GM18951 (cell line): ENCODE data around the gene STXBP5L.
"Not testable (repeated sequence)": the region's sequence is repeated elsewhere in the genome, so short reads cannot be mapped to it uniquely, and the experiment has no call there.

Experiments used
- POLR2A ChIP-seq: IDR thresholded peaks from 4 replicates; pipeline ENCODE4 v1.6.1; 2011; ENCODE audit warnings: mild to moderate bottlenecking; ENCODE audit not compliant: insufficient read length, insufficient read depth; ENCODE audit errors: extremely low read depth
- in situ Hi-C: fragments of 300-500 bp; cut with MboI; formaldehyde crosslinking; loops from one replicate; pipeline ENCODE4 v1.12.0; 2022; ENCODE audit warnings: low sequenced_read_pairs, mixed read lengths, inconsistent platforms; ENCODE audit not compliant: unreplicated experiment

STXBP5L gene

DNA sequence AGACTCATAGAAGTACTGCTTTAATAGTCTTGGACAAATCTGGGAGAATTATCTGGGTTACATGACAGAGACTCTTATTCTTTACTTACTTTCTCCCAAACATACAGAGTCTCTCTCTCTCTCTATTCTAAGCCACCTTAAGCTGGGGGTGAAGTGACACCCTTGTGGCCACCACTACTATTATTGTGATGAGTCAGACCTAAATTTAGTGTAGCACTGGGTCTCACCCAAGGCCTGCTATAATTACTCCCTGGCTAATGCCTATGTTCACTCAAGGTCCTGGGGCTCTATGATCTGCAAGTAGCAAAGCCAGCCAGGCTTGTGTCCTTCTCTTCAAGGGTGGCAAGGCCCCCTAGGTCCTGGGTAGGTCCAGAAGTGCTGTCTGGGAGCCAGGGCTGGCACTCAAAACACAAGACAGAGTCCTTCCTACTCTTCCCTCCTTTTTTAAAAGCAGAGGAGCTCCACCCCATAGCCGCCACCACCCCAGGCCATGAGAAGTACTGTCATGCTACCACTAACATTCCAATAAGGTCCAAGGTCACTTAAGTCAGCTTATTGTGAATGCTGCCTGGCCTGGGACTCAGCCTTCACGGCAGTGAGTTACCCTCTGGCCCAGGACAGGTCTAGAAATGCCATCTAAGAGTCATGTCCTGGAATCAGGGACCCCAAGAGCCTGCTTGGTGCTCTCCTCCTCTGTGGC lies 454.2 kb downstream of the STXBP5L start:
- in situ Hi-C loops, result no loop called here
- no peak for TF ChIP-seq POLR2A

DNA sequence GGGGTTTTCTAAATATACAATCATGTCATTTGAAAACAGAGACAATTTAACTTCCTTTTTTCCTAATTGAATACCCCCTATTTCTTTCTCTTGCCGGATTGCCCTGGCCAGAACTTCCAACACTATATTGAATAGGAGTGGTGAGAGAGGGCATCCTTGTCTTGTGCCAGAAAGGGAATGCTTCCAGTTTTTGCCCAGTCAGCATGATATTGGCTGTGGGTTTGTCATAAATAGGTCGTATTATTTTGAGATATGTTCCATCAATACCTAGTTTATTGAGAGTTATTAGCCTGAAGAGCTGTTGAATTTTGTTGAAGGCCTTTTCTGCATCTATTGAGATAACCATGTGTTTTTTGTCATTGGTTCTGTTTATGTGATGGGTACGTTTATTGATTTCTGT lies 480.3 kb downstream of the STXBP5L start:
- in situ Hi-C loops, result not testable (repeated sequence)

DNA sequence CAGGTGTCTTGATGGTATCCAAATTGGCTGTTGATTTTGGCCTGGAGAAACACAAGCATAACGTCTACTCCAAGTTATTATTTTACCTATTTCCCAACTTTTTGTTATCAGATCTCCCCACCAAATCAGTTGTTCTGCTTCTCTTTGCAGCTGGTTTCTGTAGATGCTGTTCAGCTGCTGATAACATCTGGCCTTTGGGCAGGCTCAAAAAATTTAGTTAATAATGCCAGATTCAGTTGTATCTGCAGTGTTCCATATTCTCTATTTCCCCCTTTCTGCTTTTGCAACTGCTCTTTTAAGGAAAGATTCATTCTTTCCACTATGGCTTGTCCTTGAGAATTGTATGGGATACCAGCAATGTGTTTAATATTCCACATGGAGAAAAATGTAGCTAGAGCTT lies 488.0 kb downstream of the STXBP5L start:
- in situ Hi-C loops, result not testable (repeated sequence)

DNA sequence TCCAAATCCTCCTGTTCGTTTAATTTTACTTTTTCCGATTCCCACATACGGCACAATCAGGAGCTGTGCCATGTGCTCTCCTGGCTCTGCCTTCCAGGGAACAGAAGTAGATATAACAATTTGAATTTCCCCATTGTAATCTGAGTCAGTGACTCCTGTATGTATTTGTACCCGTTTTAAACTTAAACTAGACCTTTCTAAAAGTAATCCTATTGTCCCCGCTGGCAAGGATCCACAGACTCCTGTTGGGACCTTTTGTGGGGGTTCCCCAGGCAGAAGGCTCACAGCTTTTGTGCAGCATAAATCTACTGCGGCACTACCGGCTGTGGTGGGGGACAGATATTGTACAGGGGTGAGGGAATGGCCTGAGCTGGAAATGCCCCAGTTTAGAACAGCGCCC lies 490.0 kb downstream of the STXBP5L start:
- in situ Hi-C loops, result not testable (repeated sequence)

- no peak for TF ChIP-seq POLR2A
- in situ Hi-C loops, result no loop called here
Observed at GRCh38 chr3:121399820-121400219, 491.8 kb downstream of the STXBP5L start.

DNA sequence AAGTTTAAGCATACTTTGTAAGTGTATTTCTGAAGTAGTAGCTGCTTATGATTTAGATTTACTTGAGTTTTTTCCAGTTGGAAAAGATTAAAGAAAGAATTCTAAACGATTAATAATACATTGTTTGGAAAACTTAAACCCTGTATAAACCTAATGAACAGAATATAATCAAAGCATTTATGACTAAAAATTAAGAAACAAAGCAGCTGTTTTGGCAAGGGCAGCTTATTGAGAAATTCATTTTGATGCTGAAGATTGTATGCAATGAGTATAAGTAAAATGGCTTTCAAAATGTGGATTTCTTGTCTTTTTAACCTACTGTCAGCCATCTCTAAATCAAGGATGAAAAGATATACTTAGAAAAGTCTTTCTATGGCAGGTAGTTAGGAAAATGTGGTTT lies 497.6 kb downstream of the STXBP5L start:
- in situ Hi-C loops, result no loop called here
- no peak for TF ChIP-seq POLR2A

DNA sequence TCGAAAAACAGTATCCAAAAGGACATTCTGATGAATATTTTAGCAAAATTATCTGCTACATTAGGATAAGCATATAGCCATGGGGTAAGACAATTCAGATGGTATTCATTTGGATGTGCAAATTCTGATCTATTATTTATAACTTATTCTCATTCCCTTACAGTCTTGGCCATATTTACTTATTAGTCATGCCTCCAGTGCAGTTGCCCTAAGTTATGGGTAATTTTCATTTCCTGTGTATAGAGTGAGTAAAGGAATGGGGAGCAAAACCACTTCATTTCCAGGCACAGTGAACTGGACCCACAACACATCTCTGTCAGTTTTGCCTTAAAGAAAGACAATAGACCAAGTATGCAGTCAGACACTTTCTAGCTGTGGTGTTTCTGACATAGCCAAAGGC lies 503.5 kb downstream of the STXBP5L start:
- TF ChIP-seq POLR2A, result no peak
- in situ Hi-C loops, result no loop called here

DNA sequence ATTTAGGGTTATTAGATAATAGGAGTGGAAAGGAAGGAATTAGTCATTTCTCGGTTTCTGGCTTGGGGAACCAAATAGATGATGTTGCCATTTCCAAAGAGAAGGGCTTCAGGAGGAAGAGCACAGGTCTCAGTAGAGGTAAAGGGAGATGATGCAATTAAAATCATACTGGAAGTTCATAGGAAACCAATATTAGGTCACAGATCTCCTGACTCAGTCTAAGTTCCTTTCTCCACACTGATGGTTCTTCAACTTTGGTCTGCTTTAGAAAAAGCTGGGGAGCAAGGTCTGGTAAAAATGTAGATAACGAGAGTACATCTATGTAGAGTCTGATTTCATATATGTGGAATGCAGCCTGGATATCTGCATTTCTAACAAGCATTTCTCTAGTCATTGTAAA lies 506.9 kb downstream of the STXBP5L start:
- no peak for TF ChIP-seq POLR2A
- in situ Hi-C loops, result no loop called here

DNA sequence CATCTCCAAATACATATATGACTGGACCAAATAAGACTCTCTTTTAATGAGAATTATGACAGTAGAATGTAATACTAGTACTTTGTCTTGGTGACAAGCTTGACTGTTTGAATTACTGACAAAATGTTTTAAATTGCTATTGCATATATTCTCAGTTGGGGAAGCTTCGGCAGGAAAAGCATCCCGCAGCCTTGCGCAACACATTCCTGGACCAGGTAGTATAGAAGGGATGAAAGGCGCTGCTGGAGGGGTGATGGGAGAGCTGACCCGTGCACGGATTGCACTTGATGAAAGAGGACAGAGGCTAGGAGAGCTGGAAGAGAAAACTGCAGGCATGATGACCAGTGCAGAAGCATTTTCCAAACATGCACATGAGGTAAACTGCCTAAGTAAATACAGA lies 510.2 kb downstream of the STXBP5L start:
- in situ Hi-C loops, result no loop called here
- no peak for TF ChIP-seq POLR2A

- in situ Hi-C loops, result no loop called here
- TF ChIP-seq POLR2A, result no peak
Observed at GRCh38 chr3:121424549-121424948, 516.5 kb downstream of the STXBP5L start.

GRCh38 chr3:121430664-121431215 lies 522.7 kb downstream of the STXBP5L start:
- in situ Hi-C loops, result no loop called here

DNA sequence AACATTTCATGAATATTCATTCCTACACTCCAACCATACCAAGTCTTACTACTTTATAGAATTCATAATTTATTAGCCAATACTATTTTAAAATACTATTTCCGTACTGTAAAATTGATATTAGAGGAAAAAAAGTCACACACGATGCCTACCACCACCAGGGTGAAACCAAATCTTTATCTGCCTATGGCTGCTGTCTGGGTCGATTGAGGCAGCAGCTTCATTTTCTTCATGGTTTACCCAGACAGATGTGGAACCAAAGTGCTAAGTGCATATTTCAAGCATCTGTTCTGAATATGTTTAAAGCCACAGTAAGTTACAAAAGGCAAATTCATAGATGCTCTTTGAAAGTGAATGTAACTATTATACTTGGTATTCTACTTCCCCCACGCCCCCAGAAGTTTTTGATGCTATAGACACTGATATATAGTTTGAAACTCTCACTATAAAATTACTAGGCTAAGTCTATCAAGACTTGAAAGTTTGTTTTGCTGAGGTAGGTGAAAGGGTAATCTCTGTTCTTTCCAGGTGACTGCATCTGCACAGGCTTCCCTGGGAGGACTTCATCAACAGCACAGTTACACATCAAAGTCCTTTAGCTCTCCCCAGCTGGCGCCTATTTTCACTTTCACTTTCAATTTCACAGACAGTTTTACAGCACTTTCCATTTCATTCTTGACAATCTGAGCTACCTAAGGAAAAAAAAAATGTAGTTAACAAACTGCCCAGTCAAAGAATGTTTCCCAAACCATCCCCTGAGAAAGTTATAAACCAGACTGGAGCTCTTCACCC lies 523.9 kb downstream of the STXBP5L start:
- in situ Hi-C loops, result no loop called here
- no peak for TF ChIP-seq POLR2A

More at GRCh38 chr3:121430664-121431215, 522.7 kb downstream of the STXBP5L start:
- TF ChIP-seq POLR2A, result no peak

DNA sequence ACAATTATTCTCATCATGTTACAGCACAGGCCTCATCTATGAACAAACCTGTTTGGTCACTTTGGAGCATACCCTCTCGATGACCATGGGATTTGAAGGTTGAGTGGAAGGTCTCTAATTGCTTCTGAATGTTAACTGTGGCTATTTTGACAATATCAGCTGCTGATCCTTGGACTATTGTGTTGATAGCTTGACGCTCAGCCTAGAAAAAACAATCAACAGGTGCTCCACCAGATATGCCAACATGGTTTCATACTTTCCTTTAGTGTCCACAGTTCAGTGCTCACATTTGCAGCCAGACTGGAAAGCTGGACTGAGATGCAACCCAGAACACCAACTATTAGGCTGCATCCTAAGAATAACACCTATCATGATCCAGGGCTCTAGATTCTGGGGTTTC lies 528.1 kb downstream of the STXBP5L start:
- no peak for TF ChIP-seq POLR2A
- in situ Hi-C loops, result no loop called here

GRCh38 chr3:121436641-121437040 lies 528.6 kb downstream of the STXBP5L start:
- in situ Hi-C loops, result no loop called here
- no peak for TF ChIP-seq POLR2A
